Sigmoid colon (tissue), 7 donors: ENCODE results near the gene OSBP2. TPM values are rescaled to one million over a fixed set of nuclear protein-coding genes. Genes with fewer than 3 reads are reported as not detected.

Experiments
- DNase-seq: peaks from one replicate; pipeline ENCODE4 v3.0.0-alpha.2; 2019
- H3K27ac ChIP-seq, 4 donors: fragments of 200-600 bp; sonication (generic); one replicate each; pipeline ENCODE4 v1.5.1; 2016 to 2019; ENCODE audit warnings: mild to moderate bottlenecking in 1 of 4
- H3K27me3 ChIP-seq, 3 donors: fragments of 200-600 bp; sonication (generic); one replicate each; pipeline ENCODE4 v1.5.1; 2019; ENCODE audit warnings: mild to moderate bottlenecking in 1 of 3
- H3K36me3 ChIP-seq, 4 donors: fragments of 200-600 bp; sonication (generic); one replicate each; pipeline ENCODE4 v1.5.1; 2016 to 2019
- H3K4me1 ChIP-seq, 4 donors: fragments of 200-600 bp; sonication (generic); one replicate each; pipeline ENCODE4 v1.5.1; 2017 to 2019
- H3K4me3 ChIP-seq, 4 donors: fragments of 200-600 bp; sonication (generic); one replicate each; pipeline ENCODE4 v1.5.1; 2017 to 2019; ENCODE audit warnings: mild to moderate bottlenecking in 2 of 4, moderate library complexity in 1 of 4
- H3K9me3 ChIP-seq, 4 donors: fragments of 200-600 bp in 3 of 4; sonication (generic) in 3 of 4; one replicate each; pipeline versions ENCODE4 v1.5.1 to v1.6.1; 2013 to 2019
- CTCF ChIP-seq, 4 experiments: fragments of 450-650 bp in 3 of 4; fragments of 200-600 bp in 1 of 4; IDR thresholded peaks; one replicate each; pipeline ENCODE4 v1.5.1; 2016 to 2019; ENCODE audit warnings: antibody characterized with exemption in 4 of 4, mild to moderate bottlenecking in 3 of 4, moderate library complexity in 2 of 4
- EP300 ChIP-seq, 4 donors: sonication (generic); formaldehyde crosslinking; IDR thresholded peaks; one replicate each; pipeline ENCODE4 v1.6.1; 2017; ENCODE audit warnings: antibody characterized with exemption in 4 of 4
- POLR2A ChIP-seq, 2 donors: fragments of 450-650 bp; IDR thresholded peaks; one replicate each; pipeline ENCODE4 v1.6.1; 2016; ENCODE audit warnings: antibody characterized with exemption in 2 of 2, mild to moderate bottlenecking in 2 of 2, moderate library complexity in 2 of 2
- POLR2AphosphoS5 ChIP-seq, 4 donors: sonication (generic); formaldehyde crosslinking; IDR thresholded peaks; one replicate each; pipeline ENCODE4 v1.6.1; 2017; ENCODE audit warnings: antibody characterized with exemption in 4 of 4
- WGBS, 2 donors: extraction: QIAGEN DNeasy Blood & Tissue Kit; methylation state at CpG; one replicate each; pipeline ENCODE4 v1.1.7; 2013; 5-methylcytosine and 5-hydroxymethylcytosine counted together
- intact Hi-C: fragments of 100-400 bp; cut with DNase I; formaldehyde crosslinking; loops from one replicate; pipeline ENCODE4 v1.15.1; 2023
- polyA plus RNA-seq, 3 donors: library from polyadenylated mRNA; stranded (reverse); fragments of 200-250 nt; gene quantifications; one replicate each; pipeline ENCODE4 v1.2.3, GENCODE V29; 2013
- total RNA-seq, 4 donors: library from RNA; depleted of rRNA; stranded (reverse); fragments of >200 nt; gene quantifications; one replicate each; pipeline ENCODE4 v1.1.0, GENCODE V29; 2016
- donor health status: healthy with polysubstance abuse.
- donor health status: Bipolar disorder and iron deficiency.
- donor health status: healthy.

Gene OSBP2
- total and polyA plus RNA-seq, 7 donors = 1.2 to 3.0 (median 1.6) TPM

GRCh38 chr22:30743257-30744020, 48.8 kb downstream of the OSBP2 start:
- peak; percentile 29 for DNase-seq
- H3K36me3 ChIP-seq = no peaks in the 10 kb centered on the region
- no peak overlapping the region for H3K27ac ChIP-seq
- H3K4me3 ChIP-seq = no peak overlapping the region
- no peaks in the 10 kb centered on the region for H3K27me3 ChIP-seq
- TF ChIP-seq POLR2A (IDR thresholded peaks at IDR 0.05) (no peak), EP300 (IDR thresholded peaks at IDR 0.05) (no peak), CTCF (IDR thresholded peaks at IDR 0.05) (no peak), POLR2AphosphoS5 (IDR thresholded peaks at IDR 0.05) (no peak)
- no peaks in the 10 kb centered on the region for H3K9me3 ChIP-seq
- 63 to 87% methylated on average over 10 of the region's 10 CpGs for WGBS, 2 donors
- intact Hi-C loops = no loop called here
- no peaks in the 10 kb centered on the region for H3K4me1 ChIP-seq

- 77 to 88% methylated on average over 3 of the region's 3 CpGs for WGBS, 2 donors
- Histone ChIP-seq H3K9me3 (no peaks in the 10 kb centered on the region), H3K4me1 (no peaks in the 10 kb centered on the region), H3K27ac (no peak overlapping the region), H3K4me3 (no peak overlapping the region), H3K36me3 (no peaks in the 10 kb centered on the region), H3K27me3 (no peaks in the 10 kb centered on the region)
- TF ChIP-seq CTCF (IDR thresholded peaks at IDR 0.05) = no peak
- TF ChIP-seq EP300 (IDR thresholded peaks at IDR 0.05) = no peak
- no peak for TF ChIP-seq POLR2A (IDR thresholded peaks at IDR 0.05)
- no peak for TF ChIP-seq POLR2AphosphoS5 (IDR thresholded peaks at IDR 0.05)
- DNase-seq = peak; percentile 19
- intact Hi-C loops = no loop called here
Observed at GRCh38 chr22:30744224-30744623, 49.5 kb downstream of the OSBP2 start.

DNA sequence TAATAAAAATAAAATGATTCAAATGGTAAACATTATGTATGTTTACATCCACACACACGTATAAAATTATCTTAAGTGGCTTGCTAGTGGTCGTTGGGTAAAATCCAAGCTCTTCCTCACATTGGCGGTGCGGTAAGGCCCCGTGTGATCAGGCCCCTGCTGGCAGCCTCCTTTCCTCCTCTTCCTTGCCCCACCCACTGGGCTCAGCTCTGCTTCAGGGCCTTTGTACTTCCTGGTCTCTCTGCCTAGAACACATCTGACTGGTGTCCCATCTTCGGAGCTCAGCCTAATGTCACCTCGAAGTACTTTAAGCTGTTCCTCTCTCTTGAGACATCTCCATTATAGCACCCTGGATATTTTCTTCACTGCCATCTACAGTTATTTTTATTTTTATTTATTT, 52.8 kb downstream of the OSBP2 start:
- WGBS, 2 donors = 15 to 56% methylated on average over 7 of the region's 7 CpGs
- no peak overlapping the region for H3K4me3 ChIP-seq

DNA sequence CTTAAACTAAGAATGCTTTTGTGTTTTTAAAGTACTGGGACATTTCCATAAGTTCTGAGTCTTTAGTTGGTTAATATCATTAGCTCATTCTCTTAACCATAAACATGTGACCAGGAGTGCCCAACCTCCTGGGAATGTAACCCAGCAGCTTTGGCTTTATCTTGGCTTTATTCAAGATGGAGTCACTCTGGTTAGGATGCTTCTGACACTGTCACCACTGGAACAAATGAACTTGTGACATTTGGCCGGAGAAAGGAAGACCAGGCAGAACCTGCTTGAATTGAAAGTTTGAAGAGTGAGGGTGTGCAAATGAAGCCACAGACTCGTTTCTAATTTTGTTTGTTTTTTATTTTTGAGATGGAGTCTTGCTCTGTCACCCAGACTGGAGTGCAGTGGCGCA, 54.6 kb downstream of the OSBP2 start:
- 82 to 86% methylated on average over 3 of the region's 3 CpGs for WGBS, 2 donors
- no peaks in the 10 kb centered on the region for H3K9me3 ChIP-seq
- H3K4me3 ChIP-seq = no peak overlapping the region
- intact Hi-C loops = no loop called here
- no peaks in the 10 kb centered on the region for H3K36me3 ChIP-seq
- TF ChIP-seq CTCF (IDR thresholded peaks at IDR 0.05) (no peak), EP300 (IDR thresholded peaks at IDR 0.05) (no peak), POLR2AphosphoS5 (IDR thresholded peaks at IDR 0.05) (no peak), POLR2A (IDR thresholded peaks at IDR 0.05) (no peak)
- no peak for DNase-seq
- H3K27ac ChIP-seq = no peak overlapping the region
- no peaks in the 10 kb centered on the region for H3K27me3 ChIP-seq
- H3K4me1 ChIP-seq = no peaks in the 10 kb centered on the region

More for the DNA sequence above, 52.8 kb downstream of the OSBP2 start:
- Histone ChIP-seq H3K27ac (no peak overlapping the region), H3K9me3 (no peaks in the 10 kb centered on the region), H3K36me3 (no peaks in the 10 kb centered on the region), H3K27me3 (no peaks in the 10 kb centered on the region), H3K4me1 (no peaks in the 10 kb centered on the region)
- DNase-seq = no peak
- TF ChIP-seq POLR2A (IDR thresholded peaks at IDR 0.05) = no peak
- TF ChIP-seq EP300 (IDR thresholded peaks at IDR 0.05) = no peak
- TF ChIP-seq CTCF (IDR thresholded peaks at IDR 0.05) = no peak
- TF ChIP-seq POLR2AphosphoS5 (IDR thresholded peaks at IDR 0.05) = no peak
- intact Hi-C loops = no loop called here
